NCI-H2107 treated with DMSO at 0.1 percent for 48 hours (cell line): ENCODE results near the gene STX8.
A peak's percentile ranks its signal among the peaks of the same experiment; 100 is the strongest.
"Not testable (repeated sequence)": the region's sequence is repeated elsewhere in the genome, so short reads cannot be mapped to it uniquely, and the experiment has no call there.

Source experiments
- DNase-seq: peaks from one replicate; lab custom pipeline; 2025; ENCODE audit not compliant: unreplicated experiment; lab: John Stamatoyannopoulos, UW

STX8 gene

DNA sequence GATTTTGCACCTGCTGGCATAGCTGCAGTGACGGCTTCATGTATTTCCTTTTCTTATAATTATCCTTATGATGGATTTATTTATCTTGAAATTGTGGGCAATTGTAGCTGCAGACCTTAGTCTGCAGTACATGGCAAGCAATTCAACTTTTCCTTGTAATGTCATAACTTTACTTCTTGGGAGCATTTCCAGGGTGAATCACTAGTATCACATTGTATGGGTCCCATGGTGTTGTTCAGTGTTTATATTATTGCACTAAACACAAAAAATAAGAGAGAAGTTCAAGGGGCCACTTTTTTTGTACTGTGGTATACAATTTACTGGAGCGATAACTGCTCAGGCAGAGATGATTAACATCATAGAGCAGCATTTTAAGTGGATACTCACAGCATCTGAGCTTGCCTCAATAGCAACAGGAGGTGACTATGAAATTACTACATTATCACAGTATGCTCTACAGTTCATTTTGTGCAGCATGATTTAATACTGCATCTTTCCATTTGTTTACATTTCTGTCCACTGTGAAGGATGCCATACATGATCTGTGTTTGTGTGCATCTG is 169.5 kb downstream of the STX8 start:
- DNase-seq: no peak

DNA sequence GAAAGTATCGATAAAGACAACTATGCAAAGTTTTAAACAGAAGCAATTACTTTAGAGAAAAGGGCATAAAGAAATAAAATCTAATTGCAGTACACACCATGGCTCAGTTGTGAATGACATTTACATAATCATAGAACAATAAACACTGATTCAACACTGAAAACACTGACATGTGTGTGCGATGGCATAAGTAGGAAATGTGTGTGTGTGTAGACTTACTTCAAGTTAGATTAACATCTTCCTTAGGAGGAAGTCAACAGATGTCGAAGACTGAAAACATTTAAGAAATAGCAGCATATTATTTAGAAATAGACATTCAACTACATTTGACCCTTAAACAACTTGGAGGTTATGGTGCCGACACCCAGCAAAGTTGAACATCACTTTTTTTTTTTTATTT is 172.4 kb downstream of the STX8 start:
- DNase-seq: no peak

DNA sequence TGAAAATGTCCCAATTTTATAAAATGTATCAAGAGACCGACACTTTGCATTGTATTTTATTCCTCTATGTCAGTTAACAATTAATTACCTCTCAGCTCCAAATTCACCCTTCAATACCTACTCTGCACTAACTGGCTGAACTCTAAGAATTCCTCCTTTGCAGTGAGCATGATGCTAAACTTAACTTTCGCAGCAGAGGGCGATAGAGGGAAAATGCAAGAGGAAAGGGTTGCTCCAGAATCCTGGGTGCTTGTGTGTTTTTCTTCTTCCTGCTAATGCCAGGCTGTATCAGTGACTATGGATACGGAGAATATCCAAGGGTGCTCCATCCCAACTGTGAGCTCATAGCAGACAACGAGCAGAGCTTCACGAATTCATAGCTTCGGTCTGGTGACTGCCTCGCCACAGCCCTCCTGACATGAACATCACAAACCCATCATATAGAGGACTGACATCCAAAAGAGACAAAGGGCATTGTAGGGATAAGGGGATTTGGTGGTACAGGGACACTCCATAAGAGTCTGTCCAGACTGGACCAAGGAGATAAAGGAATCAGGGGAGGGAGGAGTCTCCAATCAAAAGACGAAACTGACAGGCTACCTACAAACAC is 172.9 kb downstream of the STX8 start:
- no peak for DNase-seq

DNA sequence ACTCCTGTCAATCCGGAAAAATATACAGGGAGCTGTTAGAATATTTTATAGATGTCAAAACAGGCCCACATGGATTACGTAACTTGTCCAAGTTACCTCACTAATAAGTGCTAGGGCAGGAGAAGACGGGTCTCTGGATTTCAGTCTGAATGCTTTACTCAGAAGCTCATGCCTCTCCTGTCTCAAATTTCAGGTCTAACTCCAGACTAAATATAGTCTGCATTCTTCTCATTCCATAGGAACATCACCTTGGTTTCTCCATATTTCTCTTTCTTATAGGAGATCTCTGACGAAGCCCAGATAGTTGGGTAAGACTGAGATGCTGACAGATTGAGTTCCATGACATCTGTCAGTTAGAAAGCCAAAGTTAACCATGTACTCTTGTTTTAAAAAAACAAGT is 174.2 kb downstream of the STX8 start:
- DNase-seq: no peak

DNA sequence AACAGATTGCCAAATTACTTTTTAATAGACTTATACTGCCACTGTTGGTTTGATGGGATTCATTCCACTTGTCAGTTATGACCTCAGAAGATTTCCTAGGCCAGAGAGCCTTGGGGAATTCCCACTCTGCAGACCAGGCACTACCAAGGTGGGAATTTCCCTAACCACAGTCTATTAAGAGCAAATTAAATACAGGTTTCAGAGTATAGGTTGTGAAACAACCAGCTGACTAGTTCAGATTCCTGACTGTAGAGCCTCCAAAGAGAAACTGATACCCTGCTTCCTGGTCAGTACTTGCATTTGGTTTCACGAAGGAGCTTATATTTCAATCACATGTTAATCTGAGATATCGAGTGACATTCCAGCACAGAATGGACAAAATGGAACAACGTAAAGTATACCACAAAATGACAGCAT is 186.5 kb downstream of the STX8 start:
- DNase-seq: no peak

DNA sequence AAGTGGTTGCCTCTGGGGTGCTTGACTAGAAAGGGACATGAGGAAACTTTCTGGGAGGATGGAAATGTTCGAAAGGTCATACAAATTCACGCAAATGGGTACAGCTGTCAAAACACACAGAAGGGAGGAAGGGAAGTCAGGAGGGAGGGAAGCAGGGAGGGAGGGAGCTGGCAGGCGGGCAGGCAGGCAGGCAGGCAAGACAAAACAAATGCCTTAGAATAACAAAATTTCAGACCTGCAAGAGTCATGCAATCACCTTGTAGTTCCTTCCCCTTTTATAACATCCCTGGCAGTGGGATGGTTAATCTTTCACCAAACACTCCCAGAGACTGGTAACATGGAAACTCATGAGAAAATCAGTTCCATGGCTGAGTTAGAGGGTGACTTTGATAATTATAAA is 189.2 kb downstream of the STX8 start:
- no peak for DNase-seq

DNA sequence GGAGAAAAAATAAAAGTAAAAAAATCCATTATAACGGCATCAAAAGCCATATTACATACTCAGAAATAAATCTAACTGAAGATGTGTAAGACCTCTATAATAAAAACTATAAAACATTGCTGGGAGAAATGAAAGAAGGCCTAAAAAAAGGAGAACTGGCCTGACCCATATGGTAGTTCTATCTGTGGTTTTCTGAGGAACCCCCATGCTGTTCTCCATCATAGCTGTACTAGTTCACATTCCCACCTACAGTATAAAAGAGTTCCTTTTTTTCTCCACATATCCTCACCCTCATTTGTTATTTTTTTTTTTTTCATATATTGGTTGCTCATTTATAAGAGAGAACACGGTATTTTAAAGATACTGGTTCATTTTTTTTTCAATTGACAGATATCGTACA is 191.8 kb downstream of the STX8 start:
- no peak for DNase-seq

DNA sequence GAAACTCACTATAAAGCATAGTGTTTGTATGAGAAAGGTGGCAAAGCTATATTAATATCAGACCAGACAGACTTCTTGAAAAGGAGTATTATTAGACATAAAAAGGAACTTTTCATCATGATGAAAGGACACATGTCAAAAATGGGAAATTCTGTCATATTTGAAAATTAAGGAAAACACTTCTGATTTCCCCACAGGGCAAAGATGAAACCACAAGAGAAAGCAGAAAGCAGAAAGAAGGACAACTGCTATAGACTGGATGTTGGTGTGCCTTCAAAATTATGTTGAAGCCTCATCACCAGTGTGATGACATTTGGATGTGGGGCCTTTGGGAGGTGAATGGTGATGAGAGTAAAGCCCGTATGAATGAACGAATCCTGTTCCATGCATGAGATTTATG is 193.0 kb downstream of the STX8 start:
- no peak for DNase-seq

DNA sequence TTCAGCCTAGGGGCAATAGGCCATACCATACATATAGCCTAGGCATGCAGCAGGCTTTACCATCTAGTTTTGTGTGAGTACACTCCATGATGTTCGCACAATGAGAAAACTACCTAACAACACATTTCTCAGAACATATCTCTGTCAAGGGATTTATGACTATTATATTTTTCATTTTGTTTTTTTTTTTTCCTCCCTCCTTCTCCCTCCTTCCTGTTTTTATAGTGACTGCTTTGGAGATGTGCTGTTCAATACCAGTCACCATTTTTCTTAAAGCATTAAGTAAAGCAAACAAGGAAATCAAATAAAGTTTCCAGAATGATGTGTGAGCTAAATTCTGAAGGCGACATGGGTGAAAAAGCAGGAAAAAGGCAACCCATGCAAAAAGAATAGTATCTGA is 194.6 kb downstream of the STX8 start:
- no peak for DNase-seq

DNA sequence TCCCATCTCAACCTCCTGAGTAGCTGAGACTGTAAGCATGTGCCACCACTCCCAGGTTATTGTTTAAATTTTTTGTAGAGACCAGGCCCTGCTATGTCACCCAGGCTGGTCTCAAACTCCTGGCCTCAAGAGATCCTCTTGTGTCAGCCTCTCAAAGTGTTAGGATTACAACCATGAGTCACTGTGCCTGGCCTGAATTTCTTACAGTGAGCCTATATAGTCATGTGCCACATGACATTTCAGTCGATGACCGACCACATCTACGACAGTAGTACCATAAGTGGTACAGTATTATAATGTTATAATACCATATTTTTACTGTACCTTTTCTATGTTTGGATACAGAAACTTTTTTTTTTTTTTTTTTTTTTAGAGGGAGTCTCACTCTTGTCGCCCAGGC is 195.3 kb downstream of the STX8 start:
- no peak for DNase-seq

DNA sequence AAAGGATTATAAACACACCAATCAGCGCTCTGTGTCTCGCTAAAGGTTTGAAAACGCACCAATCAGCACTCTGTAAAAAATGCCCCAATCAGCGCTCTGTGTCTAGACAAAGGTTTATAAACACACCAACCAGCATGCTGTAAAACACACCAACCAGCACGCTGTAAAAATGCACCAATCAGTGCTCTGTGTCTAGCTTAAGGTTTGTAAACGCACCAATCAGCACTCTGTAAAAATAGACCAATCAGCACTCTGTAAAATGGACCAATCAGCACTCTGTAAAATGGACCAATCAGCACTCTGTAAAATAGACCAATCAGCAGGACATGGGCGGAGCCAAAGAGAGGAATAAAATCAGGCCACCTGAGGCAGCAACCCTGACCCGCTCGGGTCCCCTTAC is 199.4 kb downstream of the STX8 start:
- not testable (repeated sequence) for DNase-seq

DNA sequence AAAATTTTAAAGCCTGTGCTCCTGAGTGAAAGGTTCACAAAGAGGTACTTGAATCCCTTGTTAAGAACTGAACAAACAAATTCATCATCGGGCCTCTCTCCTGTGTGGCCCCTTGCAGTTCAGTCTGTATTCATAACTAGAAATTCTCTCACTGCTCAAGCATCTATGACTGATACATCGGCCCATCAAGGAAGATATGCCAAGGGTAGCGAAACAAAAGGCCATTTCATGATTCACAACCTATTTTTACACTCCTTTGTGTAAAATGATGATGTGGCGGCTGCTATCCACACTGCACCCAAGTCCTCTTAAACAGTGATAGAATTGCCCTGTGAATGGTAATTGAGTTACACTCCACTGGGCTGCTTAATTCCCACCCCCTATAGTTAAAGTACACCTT is 204.6 kb downstream of the STX8 start:
- peak; percentile 29 for DNase-seq

DNA sequence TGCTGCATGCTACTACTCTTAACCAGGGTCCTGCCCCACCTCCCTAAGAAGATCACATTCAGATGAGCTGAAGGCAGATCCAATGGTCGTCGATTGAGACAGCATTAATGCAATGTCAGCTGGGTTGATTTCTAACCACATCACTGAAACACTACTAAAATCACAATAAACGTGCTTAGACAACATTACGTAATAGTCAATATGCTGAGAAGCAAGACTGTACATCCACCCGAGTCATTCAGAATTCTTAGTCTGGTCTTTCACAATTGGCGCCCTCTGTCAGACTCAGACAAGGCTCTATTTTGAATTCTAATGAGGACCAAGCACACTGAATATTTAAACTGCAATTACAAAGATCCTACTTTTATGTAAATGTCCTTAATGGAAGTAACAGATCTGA is 205.2 kb downstream of the STX8 start:
- DNase-seq: no peak

DNA sequence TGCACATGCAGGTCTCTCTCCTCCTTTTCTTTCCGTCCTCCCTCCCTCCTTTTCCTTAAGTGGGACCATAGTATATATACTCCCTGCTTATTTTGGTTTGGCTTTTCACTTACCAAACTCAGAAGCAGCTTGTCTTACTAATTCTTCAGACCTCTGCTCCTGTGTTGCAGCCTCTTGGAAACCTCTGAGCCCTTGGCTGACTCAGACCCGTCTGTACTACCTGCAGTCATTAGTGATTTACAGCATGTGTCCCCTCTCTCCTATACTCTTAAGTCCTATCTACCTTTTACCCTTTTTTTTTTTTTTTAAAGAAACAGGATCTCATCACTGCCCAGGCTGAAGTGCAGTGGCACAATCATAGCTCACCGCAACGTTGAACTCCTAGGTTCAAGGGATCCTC is 207.0 kb downstream of the STX8 start:
- DNase-seq: no peak

DNA sequence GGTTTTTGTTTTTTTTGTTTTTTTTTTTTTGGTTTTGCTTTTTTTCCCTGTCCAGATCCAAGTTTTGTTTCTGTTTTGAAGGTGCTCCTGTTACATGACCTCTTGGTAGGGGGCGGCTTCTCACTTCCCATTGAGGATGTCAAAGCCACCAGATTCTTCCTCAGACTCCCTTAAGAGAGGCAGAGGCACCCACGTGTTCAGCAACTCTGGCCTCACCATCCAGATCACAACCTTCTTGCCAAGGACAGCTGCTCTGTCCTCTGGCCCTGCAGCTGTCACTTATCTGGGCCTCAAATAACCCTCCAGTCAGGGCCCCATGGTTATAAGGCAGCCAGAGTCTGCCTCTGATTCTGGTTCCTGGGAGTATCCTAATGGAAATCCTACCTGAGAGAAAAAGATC is 208.5 kb downstream of the STX8 start:
- no peak for DNase-seq

DNA sequence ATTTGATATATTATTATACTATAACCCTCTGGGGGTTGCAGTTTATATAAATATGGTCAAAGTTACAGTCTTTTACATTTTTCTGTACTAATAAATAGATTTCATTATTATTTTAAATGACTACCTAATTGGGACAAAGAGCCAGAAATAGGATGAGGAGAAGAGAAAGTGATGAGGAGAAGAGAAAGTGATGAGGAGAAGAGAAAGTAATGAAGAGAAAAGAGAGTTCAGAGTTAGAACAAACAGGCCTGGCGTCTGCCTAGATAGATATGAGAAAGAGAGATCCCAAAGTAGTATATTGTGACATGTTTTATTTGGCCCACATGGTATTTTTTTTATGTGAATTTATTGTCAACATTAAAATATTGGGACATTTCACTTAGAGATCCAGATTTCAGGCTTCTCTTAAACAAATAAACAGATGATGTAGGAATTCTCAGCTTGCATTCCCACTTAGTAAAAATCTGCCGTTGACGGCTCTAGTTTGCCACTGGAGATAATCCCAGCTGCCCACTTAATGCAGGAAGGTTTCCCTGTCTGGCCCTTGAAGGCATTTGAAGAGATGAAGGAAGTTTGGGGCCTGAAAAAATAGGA is 210.7 kb downstream of the STX8 start:
- no peak for DNase-seq

DNA sequence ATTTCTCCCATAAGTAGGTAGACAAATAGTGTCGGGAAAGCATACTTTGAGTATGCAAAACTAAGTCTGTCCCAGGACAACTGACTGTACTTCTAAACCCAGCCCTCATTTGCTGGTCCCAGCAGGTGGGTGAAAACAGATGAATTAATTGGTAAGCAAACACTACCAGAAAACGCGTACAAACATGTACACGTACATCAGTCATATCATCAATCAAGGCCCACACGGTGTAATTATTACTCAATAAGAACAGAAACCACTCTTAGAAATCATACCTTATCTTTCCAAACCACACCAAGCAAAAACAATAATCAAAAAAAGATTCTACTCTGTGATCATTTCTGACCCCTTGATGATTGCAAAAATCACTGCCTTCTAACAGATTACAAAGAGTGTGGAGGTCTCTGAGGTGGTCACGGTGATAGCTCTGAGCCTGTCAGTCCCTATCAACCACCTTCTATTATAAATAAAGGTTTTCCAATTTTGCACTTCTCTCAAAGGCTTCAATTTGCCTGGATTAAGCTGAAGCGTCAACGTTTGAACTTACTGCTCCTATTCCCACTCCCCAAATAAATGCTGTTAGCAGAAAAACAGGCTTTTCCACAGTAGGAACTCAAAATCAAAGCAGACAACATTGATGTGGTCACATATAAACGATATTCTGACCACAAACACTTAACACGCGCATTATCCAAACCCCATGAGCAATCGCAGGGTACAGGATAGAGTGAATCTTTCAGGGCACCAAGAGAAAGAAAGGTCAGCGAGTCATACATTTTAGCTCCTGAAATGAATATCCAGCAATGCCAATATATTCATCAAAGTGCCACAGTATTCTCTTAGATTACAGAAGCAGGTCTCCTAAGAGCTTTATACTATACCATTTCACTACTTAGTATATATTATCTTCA is 211.9 kb downstream of the STX8 start:
- no peak for DNase-seq

DNA sequence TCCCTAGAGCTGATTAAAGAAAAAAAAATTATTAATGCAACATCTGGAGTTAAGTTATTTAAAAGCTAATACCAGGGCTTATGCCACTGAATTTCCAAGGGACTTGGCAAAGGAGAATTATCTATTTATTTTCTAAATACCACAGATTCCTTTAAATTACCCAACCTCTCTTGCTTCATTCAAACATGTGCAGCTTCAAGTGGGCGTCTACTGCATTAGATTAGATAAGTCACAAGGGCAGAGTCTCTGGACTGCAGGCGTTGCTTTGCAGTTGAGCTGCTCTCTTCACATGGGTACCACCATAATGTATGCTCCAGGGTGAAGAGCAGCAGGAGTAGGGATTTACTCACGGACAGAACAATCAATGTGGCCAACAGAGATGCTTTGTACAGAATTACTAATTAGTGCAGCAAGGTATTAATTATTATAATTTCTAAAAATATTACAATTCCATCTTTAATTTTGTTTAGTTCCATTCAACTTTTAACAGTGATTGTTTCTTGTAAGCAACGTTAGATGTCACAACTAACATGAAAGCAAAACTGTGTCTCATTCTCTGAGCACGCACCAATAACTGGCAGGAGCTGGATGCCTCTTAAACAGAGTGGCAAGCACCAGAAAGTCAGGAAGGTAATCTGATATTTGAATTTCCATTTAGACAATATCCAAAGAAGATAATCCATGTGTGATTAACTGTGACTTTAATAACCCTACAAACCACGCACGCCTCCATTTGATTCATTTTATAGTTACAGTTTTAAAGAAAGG is 214.2 kb downstream of the STX8 start:
- no peak for DNase-seq

DNA sequence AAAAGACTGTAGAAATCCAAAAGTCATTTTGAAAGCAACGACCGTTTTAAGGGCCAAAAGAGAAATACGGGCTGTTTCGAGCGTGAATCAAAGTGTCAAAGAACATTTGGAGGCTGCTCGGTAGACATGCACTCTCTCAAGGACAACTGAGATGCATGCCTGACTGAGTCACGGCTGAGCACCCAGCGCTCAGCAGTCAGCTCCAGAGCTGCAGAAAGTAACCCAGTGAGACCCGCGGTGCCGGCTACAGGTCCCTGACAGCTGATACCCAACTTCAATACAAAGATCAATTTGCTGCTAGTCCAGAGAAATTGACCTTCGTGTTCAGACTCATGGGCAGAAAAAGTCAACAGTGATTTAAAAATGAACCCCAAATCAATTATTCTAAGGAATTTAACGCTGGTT is 214.9 kb downstream of the STX8 start:
- no peak for DNase-seq

DNA sequence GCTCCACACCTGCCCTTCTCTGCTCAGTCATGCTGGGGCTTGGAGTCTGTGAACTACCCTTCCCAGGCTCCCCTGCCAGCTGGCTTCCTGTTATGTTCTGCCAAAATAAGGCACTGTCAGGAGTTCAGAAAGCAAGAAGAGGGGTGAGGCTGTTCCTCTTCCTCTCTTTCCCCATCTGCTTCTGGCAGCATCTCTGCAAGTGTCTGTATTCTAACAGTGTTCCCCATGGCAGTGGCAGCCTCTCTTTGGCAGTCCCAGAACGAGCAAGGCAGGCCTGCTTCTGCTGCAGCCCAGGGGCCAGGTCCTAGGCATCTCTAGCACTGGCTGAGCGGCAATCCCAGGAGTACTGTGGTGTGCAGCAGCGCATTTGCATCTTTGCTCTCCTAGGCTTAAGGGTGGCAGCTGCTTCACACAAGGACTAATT is 219.1 kb downstream of the STX8 start:
- DNase-seq: no peak

DNA sequence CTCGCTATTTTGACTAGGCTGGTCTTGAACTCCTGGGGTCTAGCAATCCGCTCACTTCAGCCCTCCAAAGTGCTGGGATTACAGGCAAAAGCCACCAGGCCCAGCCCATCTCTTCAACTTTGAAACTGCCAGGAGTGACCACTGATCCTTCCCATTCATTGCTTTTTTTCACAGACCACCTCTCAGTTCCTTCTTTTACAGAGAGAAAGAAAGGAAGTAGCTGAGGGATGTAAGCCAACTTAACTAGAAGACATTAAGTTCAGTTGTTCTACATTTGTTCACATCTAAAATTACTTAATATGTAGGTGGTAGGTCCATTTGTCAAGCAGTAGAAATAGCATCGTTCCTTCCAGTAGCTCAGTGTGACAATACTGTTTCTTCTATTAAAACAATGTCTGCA is 219.8 kb downstream of the STX8 start:
- no peak for DNase-seq
